Renal cortical epithelial cell (primary cell): ENCODE results near the gene TMEM14C. TPM values are rescaled to one million over a fixed set of nuclear protein-coding genes. Genes with fewer than 3 reads are reported as not detected.

Experiments used
- DNase-seq: peaks from one replicate; pipeline ENCODE4 v3.0.0-alpha.2; 2011; ENCODE audit warnings: low read depth
- total RNA-seq: library from RNA; depleted of rRNA; stranded (reverse); fragments of >200 nt; gene quantifications from 2 replicates; pipeline ENCODE4 v1.2.3, GENCODE V29; 2014

Gene TMEM14C
- total RNA-seq, 1 donor from 2014 or later, result 108 TPM

- peak; percentile 93 for DNase-seq
Measured at GRCh38 chr6:10759884-10760329, 37.0 kb downstream of the TMEM14C start.

- peak; percentile 11 for DNase-seq
Measured at GRCh38 chr6:10763006-10763405, 40.1 kb downstream of the TMEM14C start.

DNA sequence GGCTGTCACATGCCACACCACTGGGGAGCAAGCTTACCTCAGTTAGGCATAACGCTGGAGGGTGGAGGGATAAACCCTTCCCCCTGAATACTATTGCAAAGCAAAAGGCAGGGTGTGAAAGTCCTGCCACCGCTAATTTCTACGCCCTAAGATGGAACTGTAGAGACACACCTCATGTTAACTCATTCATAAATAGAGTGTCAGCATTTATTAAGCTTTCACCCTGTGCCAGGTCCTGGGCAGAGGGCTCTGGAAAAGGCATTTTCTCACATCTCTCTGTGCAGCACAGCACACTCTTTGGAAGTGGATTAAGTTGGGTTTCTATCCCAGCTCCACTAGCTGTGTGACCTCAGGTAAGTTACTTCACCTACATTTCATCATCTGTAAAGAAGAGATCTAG, 46.5 kb downstream of the TMEM14C start:
- DNase-seq, result no peak

- no peak for DNase-seq
Measured at GRCh38 chr6:10771371-10771894, 48.6 kb downstream of the TMEM14C start.

GRCh38 chr6:10778230-10778629, 55.4 kb downstream of the TMEM14C start:
- DNase-seq, result no peak

- no peak for DNase-seq
Measured at GRCh38 chr6:10779076-10779475, 56.2 kb downstream of the TMEM14C start.

Other genes starting within 250 kb of the TMEM14C start
- 27.8 and 59.4 TPM in 2 replicates for gene GCNT2, start 201.7 kb upstream of the TMEM14C start, total RNA-seq
- gene C6orf52, start 28.5 kb upstream of the TMEM14C start, total RNA-seq, result 1.4 TPM in 1 of 2 replicates, not detected in the other
- gene PAK1IP1, start 28.1 kb upstream of the TMEM14C start, total RNA-seq, result 20.3 and 31.3 TPM in 2 replicates
- gene TMEM14B, start 24.7 kb downstream of the TMEM14C start, total RNA-seq, result 85.8 and 191 TPM in 2 replicates
- gene MAK, start 115.5 kb downstream of the TMEM14C start, total RNA-seq, result 0.10 and 0.17 TPM in 2 replicates
- not detected in 2 replicates for gene GCM2, start 159.0 kb downstream of the TMEM14C start, total RNA-seq
- gene SYCP2L, start 164.0 kb downstream of the TMEM14C start, total RNA-seq, result 0.35 and 0.52 TPM in 2 replicates